Smooth muscle cell (in vitro differentiated cells): ENCODE results near the gene RNF225. TPM values are rescaled to one million over a fixed set of nuclear protein-coding genes. Genes with fewer than 3 reads are reported as not detected.

ENCODE experiments used
- DNase-seq: peaks from one replicate; lab custom pipeline; 2025; ENCODE audit not compliant: unreplicated experiment; lab: John Stamatoyannopoulos, UW
- H2AFZ ChIP-seq: fragments of 200-600 bp; sonication (generic); 2 replicates; pipeline ENCODE4 v1.6.0; 2016; ENCODE audit warnings: antibody characterized with exemption, low read depth, mild to moderate bottlenecking
- H3F3A ChIP-seq: fragments of 200-600 bp; sonication (generic); 2 replicates; pipeline ENCODE4 v1.6.0; 2017; ENCODE audit warnings: antibody characterized with exemption, low read depth
- H3K27ac ChIP-seq: fragments of 200-600 bp; sonication (generic); 2 replicates; pipeline ENCODE4 v1.5.1; 2016; ENCODE audit warnings: low read depth, mild to moderate bottlenecking
- H3K27me3 ChIP-seq: fragments of 200-600 bp; sonication (generic); 2 replicates; pipeline ENCODE4 v1.6.1; 2016; ENCODE audit warnings: low read depth, mild to moderate bottlenecking
- H3K36me3 ChIP-seq: fragments of 200-600 bp; sonication (generic); 2 replicates; pipeline ENCODE4 v1.5.1; 2016; ENCODE audit warnings: low read depth
- H3K4me1 ChIP-seq: fragments of 200-600 bp; sonication (generic); 2 replicates; pipeline ENCODE4 v1.5.1; 2016; ENCODE audit warnings: low read depth
- H3K4me2 ChIP-seq: fragments of 200-600 bp; sonication (generic); 2 replicates; pipeline ENCODE4 v1.6.0; 2016; ENCODE audit warnings: mild to moderate bottlenecking
- H3K4me3 ChIP-seq: fragments of 200-600 bp; sonication (generic); 2 replicates; pipeline ENCODE4 v1.5.1; 2016; ENCODE audit warnings: mild to moderate bottlenecking
- H3K79me2 ChIP-seq: fragments of 200-600 bp; sonication (generic); 2 replicates; pipeline ENCODE4 v1.6.0; 2016; ENCODE audit warnings: low read depth, mild to moderate bottlenecking
- H3K9ac ChIP-seq: fragments of 200-600 bp; sonication (generic); 2 replicates; pipeline ENCODE4 v1.6.0; 2016; ENCODE audit warnings: low read depth
- H3K9me3 ChIP-seq: fragments of 200-600 bp; sonication (generic); replicated peaks from 2 replicates; pipeline ENCODE4 v1.5.1; 2016; ENCODE audit warnings: low read depth
- H4K20me1 ChIP-seq: fragments of 200-600 bp; sonication (generic); 2 replicates; pipeline ENCODE4 v1.6.0; 2016; ENCODE audit warnings: low read depth
- WGBS: methylation state at CpG from one replicate; pipeline ENCODE4 v1.1.7; 2016; ENCODE audit warnings: low lambda C conversion rate; 5-methylcytosine and 5-hydroxymethylcytosine counted together
- polyA plus RNA-seq: library from polyadenylated mRNA; unstranded; fragments of >200 nt; fragmentation: Nextera tagmentation; extraction: Ambion mirVana; gene quantifications from 2 replicates; pipeline ENCODE4 v1.2.1, GENCODE V29; 2016
- total RNA-seq: library from RNA; depleted of rRNA; stranded (reverse); fragments of >200 nt; gene quantifications from 2 replicates; pipeline ENCODE4 v1.2.3, GENCODE V29; 2014
- TF ChIP-seq, protein P1 (sequence below): fragments of 200-600 bp; sonication (generic); IDR thresholded peaks from 2 replicates; pipeline ENCODE4 v1.5.1; 2017; ENCODE audit warnings: borderline replicate concordance, mild to moderate bottlenecking, antibody characterized with exemption; ENCODE audit not compliant: insufficient read depth, poor library complexity, severe bottlenecking

Gene RNF225
- total and polyA plus RNA-seq, 2 experiments from 2014 or later, result 0.96 TPM; not detected in 1

DNA sequence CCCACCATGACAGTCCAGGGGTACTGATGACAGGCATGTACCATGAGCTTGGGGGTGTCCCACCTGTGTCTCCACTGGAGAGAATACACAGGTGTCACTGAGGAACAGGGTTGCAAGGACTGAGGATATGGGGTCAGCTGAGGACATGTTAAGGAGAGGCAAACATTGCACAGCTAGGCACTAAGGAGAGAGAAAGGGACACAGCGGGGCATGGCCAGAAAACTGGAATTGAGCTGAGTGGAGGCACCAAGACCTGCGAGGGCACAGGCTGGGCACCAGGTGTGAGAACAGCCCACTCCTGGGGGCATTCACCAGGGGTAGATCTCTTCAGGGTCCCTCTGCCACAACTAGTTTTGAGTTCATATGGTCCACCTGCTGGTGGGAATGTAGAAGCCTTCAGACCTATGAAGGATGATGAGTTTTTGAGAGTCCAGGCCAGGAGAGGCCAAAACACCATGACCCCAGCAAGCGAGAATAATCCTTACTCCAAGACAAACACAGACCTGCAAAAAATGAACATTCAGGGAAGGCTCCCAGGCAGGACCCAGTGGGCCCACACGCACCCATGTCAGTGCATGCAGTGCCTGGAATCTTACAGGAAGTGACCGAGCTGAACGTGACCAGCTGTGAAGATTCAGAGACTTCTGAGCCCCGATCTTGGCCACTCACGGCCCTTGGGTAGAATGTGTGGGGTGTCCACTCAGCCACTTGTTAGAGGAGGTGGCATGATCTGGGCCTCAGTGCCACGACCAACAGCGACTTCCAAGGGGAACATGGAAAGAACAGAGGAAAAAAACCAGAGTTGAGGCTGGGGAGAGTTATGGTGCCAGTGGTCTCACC lies 11.6 kb downstream of the RNF225 start:
- no peaks in the 10 kb centered on the region for H4K20me1 ChIP-seq
- peaks cover 4% of the 10 kb centered on the region for H3K4me1 ChIP-seq
- 81% methylated on average over 10 of the region's 10 CpGs for WGBS
- H3K9ac ChIP-seq, result peak overlapping the region; percentile 91
- no peak for DNase-seq
- peak overlapping the region; percentile 88 for H3K4me3 ChIP-seq
- TF ChIP-seq, protein P1, sequence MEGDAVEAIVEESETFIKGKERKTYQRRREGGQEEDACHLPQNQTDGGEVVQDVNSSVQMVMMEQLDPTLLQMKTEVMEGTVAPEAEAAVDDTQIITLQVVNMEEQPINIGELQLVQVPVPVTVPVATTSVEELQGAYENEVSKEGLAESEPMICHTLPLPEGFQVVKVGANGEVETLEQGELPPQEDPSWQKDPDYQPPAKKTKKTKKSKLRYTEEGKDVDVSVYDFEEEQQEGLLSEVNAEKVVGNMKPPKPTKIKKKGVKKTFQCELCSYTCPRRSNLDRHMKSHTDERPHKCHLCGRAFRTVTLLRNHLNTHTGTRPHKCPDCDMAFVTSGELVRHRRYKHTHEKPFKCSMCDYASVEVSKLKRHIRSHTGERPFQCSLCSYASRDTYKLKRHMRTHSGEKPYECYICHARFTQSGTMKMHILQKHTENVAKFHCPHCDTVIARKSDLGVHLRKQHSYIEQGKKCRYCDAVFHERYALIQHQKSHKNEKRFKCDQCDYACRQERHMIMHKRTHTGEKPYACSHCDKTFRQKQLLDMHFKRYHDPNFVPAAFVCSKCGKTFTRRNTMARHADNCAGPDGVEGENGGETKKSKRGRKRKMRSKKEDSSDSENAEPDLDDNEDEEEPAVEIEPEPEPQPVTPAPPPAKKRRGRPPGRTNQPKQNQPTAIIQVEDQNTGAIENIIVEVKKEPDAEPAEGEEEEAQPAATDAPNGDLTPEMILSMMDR, result peak; percentile 50
- peak overlapping the region; percentile 96 for H3K4me2 ChIP-seq
- no peaks in the 10 kb centered on the region for H3K9me3 ChIP-seq
- H3K27ac ChIP-seq, result peak overlapping the region; percentile 85
- H3K36me3 ChIP-seq, result no peaks in the 10 kb centered on the region
- H3K79me2 ChIP-seq, result peaks cover 21% of the 10 kb centered on the region
- H3K27me3 ChIP-seq, result no peaks in the 10 kb centered on the region
- no peak overlapping the region for H2AFZ ChIP-seq
- H3F3A ChIP-seq, result no peaks in the 10 kb centered on the region

DNA sequence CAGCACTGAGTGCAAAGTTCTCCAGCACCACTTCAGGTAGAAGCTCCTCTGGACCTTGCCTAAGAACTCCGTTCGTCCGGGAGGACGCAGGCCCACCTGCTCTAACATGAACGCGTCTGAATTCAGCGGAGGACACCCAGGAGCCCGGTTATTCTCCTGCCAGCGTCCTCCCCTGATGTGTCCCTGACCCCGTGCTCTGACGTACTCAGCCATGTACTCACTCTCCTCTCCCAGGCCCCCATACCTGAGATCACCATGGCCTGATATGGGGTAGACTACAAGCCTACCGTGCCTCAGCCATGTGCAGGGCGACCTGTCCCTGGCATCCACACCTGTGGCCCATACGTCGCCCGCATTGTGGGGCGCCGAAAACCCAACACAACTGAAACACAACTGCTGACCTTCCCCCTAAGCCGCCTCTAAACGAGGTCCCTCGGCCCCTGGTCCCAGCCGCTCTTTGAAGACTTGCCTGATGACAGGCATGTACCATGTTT lies 12.2 kb downstream of the RNF225 start:
- Histone ChIP-seq H3K4me1 (no peaks in the 10 kb centered on the region), H3K9me3 (no peaks in the 10 kb centered on the region), H3K9ac (peak overlapping the region; percentile 91), H4K20me1 (no peaks in the 10 kb centered on the region), H3K36me3 (no peaks in the 10 kb centered on the region), H2AFZ (peak overlapping the region; percentile 71), H3K27me3 (no peaks in the 10 kb centered on the region), H3K4me3 (peak overlapping the region; percentile 88), H3K27ac (peak overlapping the region; percentile 85), H3K4me2 (peak overlapping the region; percentile 96), H3K79me2 (peaks cover 21% of the 10 kb centered on the region), H3F3A (no peaks in the 10 kb centered on the region)
- WGBS, result 16% methylated on average over 22 of the region's 22 CpGs
- no peak for DNase-seq
- TF ChIP-seq, protein P1, result no peak

DNA sequence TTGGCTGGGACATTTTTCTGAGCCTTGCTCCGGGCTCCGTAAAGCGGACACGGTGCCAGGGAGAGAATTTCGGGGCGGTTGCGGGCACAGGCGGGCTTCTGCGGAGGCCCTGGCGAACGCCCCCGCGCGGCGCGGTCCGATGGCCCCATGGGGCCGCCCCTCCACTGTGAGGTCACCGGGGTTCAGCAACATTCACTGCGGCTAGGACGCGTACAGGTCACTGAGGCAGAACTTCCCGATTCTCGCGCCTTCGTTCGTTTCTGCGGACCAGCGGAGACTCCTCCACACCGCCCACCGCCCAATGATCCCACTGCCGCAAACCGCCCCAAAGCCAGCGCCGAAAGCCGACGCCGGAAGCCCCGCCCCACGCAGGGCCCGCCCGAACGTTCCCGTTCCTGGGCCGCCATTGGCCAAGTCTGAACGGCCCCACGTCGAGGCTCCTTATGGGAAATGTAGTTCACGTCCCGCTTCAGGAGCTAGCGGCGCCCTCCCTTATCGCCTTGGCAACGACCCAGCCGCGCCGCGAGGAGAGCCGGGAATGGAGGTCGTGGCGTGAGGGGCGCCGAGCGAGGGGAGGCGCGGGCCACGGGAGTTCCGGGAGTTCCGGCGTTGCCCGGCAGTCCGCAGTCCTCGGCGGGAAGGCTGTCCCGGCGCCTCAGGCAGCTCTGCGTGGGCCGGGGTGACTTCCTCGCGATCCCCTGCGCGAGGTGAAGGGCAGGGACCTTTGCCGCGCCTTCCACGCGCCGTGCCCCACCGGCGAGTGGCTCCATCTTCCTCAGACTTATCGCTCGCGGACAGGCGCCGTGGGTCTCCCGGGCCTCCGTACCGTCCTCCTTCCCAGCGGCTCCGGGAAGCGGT lies 12.9 kb downstream of the RNF225 start, which contains the start of gene ZNF584:
Gene ZNF584, plus strand, starts transcription at position 498 of the 858 bp plus-strand sequence. CDS start 499 bp downstream, outside the sequence.
- TF ChIP-seq, protein P1, result no peak
- Histone ChIP-seq H3K4me2 (peak within 1 kb of the TSS; percentile 96), H3K4me1 (no peaks in the 10 kb centered on the region), H3K9ac (peak within 1 kb of the TSS; percentile 91), H3K79me2 (peaks cover 28% of the 10 kb centered on the region), H3K27me3 (no peaks in the 10 kb centered on the region), H3K36me3 (no peaks in the 10 kb centered on the region), H2AFZ (peak within 1 kb of the TSS; percentile 71), H3F3A (no peaks in the 10 kb centered on the region), H3K27ac (peak within 1 kb of the TSS; percentile 85), H3K4me3 (peak within 1 kb of the TSS; percentile 88), H3K9me3 (no peaks in the 10 kb centered on the region), H4K20me1 (no peaks in the 10 kb centered on the region)
- peak; percentile 79 for DNase-seq
- WGBS, result under 1% methylated on average over 83 of the region's 100 CpGs
